ENCODE results near the gene APOBEC3B.
A peak's percentile ranks its signal among the peaks of the same experiment; 100 is the strongest.
"Not testable (repeated sequence)": the region's sequence is repeated elsewhere in the genome, so short reads cannot be mapped to it uniquely, and the experiment has no call there.

The APOBEC3B gene

GRCh38 chr22:38971791-38972190, 10.4 kb upstream of the APOBEC3B start:
- TF ChIP-seq CTCF (conservative IDR thresholded peaks at IDR 0.05; ENCODE audit: low read depth) = no peak
- H3K27ac ChIP-seq = no peak overlapping the region
- DNase-seq (ENCODE audit: low spot score) = no peak
- CTCF ChIA-PET = no interaction called here
- POLR2A ChIA-PET (ENCODE audit: low non-redundant PET) = no interaction called here

GRCh38 chr22:38972558-38972957, 9.6 kb upstream of the APOBEC3B start:
- DNase-seq (ENCODE audit: low spot score) = no peak
- TF ChIP-seq CTCF (conservative IDR thresholded peaks at IDR 0.05; ENCODE audit: low read depth) = no peak
- no peak overlapping the region for H3K27ac ChIP-seq
- ChIA-PET POLR2A (ENCODE audit: low non-redundant PET) (no interaction called here), CTCF (no interaction called here)

- ChIA-PET CTCF (interaction anchor here (0.6 to 0.7 kb wide), 3 partner anchors 61 to 231 kb away, joined by 3 to 5 read pairs (median 4); no protein-coding TSS in a partner anchor), POLR2A (ENCODE audit: low non-redundant PET) (no interaction called here)
- peak; percentile 33 for DNase-seq (ENCODE audit: low spot score)
- H3K27ac ChIP-seq = no peak overlapping the region
- TF ChIP-seq CTCF (conservative IDR thresholded peaks at IDR 0.05; ENCODE audit: low read depth) = peak; percentile 84
Measured at GRCh38 chr22:38973289-38974169, 8.6 kb upstream of the APOBEC3B start.

GRCh38 chr22:38974170-38974825, 7.8 kb upstream of the APOBEC3B start:
- no peak for TF ChIP-seq CTCF (conservative IDR thresholded peaks at IDR 0.05; ENCODE audit: low read depth)
- ChIA-PET POLR2A (ENCODE audit: low non-redundant PET) (no interaction called here), CTCF (interaction anchor here (0.6 to 0.7 kb wide), 4 partner anchors 62 to 231 kb away, joined by 3 to 5 read pairs (median 4); no protein-coding TSS in a partner anchor)
- DNase-seq (ENCODE audit: low spot score) = no peak
- H3K27ac ChIP-seq = no peak overlapping the region

- no peak for DNase-seq (ENCODE audit: low spot score)
- H3K27ac ChIP-seq = no peak overlapping the region
- no peak for TF ChIP-seq CTCF (conservative IDR thresholded peaks at IDR 0.05; ENCODE audit: low read depth)
- CTCF ChIA-PET = interaction anchor here (0.6 to 1.2 kb wide), 2 partner anchors 105 to 187 kb away, joined by 3 to 4 read pairs; no protein-coding TSS in a partner anchor
- POLR2A ChIA-PET (ENCODE audit: low non-redundant PET) = no interaction called here
Measured at GRCh38 chr22:38974826-38975175, 7.3 kb upstream of the APOBEC3B start.

GRCh38 chr22:38977289-38977688, 4.9 kb upstream of the APOBEC3B start:
- CTCF ChIA-PET; DNase-seq (ENCODE audit: low spot score); POLR2A ChIA-PET (ENCODE audit: low non-redundant PET); H3K27ac ChIP-seq: not testable (repeated sequence)

- POLR2A ChIA-PET (ENCODE audit: low non-redundant PET); DNase-seq (ENCODE audit: low spot score); H3K27ac ChIP-seq; CTCF ChIA-PET: not testable (repeated sequence)
Measured at GRCh38 chr22:38980587-38980986, 1.6 kb upstream of the APOBEC3B start.
